ENCODE data around the gene PMPCA. TPM values are rescaled to one million over a fixed set of nuclear protein-coding genes. Genes with fewer than 3 reads are reported as not detected.

The PMPCA gene
- total RNA-seq, 3 donors from 2014 or later (not counting 1 experiment from before 2014, with no cell fraction given), result 78.3 to 84.8 (median 79.3) TPM

- no peak overlapping the region for H3K4me3 Mint-ChIP-seq
- Histone ChIP-seq H3K4me1 (ENCODE audit: control insufficient read depth, insufficient read depth, low read length) (no peaks in the 10 kb centered on the region), H3K27me3 (ENCODE audit: control insufficient read depth, insufficient read depth, low read length) (no peaks in the 10 kb centered on the region), H3K4me3 (ENCODE audit: low read length) (no peak overlapping the region), H3K9me3 (ENCODE audit: control insufficient read depth, insufficient read depth, low read length) (no peaks in the 10 kb centered on the region), H3K36me3 (ENCODE audit: control insufficient read depth, insufficient read depth, low read length) (peaks cover 82% of the 10 kb centered on the region), H3K27ac (ENCODE audit: low read length) (no peak overlapping the region)
- no peaks in the 10 kb centered on the region for H3K4me1 Mint-ChIP-seq
- no peaks in the 10 kb centered on the region for H3K9me3 Mint-ChIP-seq
- intact Hi-C loops (cut with micrococcal nuclease), result no loop called here
- TF ChIP-seq CTCF (IDR thresholded peaks at IDR 0.05), result no peak
- H3K36me3 Mint-ChIP-seq, result no peaks in the 10 kb centered on the region
- ATAC-seq, result peak in 2 of 3 donors; percentile 17 to 23
- H3K27me3 Mint-ChIP-seq (ENCODE audit: low read depth in 2 of 2), result no peaks in the 10 kb centered on the region
- no peak overlapping the region for H3K27ac Mint-ChIP-seq
- DNase-seq, result no peak
- 95% methylated on average over 43 of the region's 43 CpGs for WGBS (ENCODE audit: insufficient coverage)
Observed at GRCh38 chr9:136455043-136456002, 44.9 kb downstream of the PMPCA start.

GRCh38 chr9:136456258-136456657 is 45.8 kb downstream of the PMPCA start:
- H3K36me3 Mint-ChIP-seq, result no peaks in the 10 kb centered on the region
- no peaks in the 10 kb centered on the region for H3K9me3 Mint-ChIP-seq
- DNase-seq (no peak), ATAC-seq (no peak)
- intact Hi-C loops (cut with micrococcal nuclease), result no loop called here
- no peaks in the 10 kb centered on the region for H3K4me1 ChIP-seq (ENCODE audit: control insufficient read depth, insufficient read depth, low read length)
- H3K27me3 ChIP-seq (ENCODE audit: control insufficient read depth, insufficient read depth, low read length), result no peaks in the 10 kb centered on the region
- no peak overlapping the region for H3K4me3 Mint-ChIP-seq
- peaks cover 81% of the 10 kb centered on the region for H3K36me3 ChIP-seq (ENCODE audit: control insufficient read depth, insufficient read depth, low read length)
- no peak for TF ChIP-seq CTCF (IDR thresholded peaks at IDR 0.05)
- no peaks in the 10 kb centered on the region for H3K9me3 ChIP-seq (ENCODE audit: control insufficient read depth, insufficient read depth, low read length)
- no peaks in the 10 kb centered on the region for H3K4me1 Mint-ChIP-seq
- no peak overlapping the region for H3K27ac Mint-ChIP-seq
- WGBS (ENCODE audit: insufficient coverage), result 92% methylated on average over 9 of the region's 9 CpGs
- H3K4me3 ChIP-seq (ENCODE audit: low read length), result no peak overlapping the region
- no peak overlapping the region for H3K27ac ChIP-seq (ENCODE audit: low read length)
- no peaks in the 10 kb centered on the region for H3K27me3 Mint-ChIP-seq (ENCODE audit: low read depth in 2 of 2)

GRCh38 chr9:136457326-136457725 is 46.9 kb downstream of the PMPCA start:
- TF ChIP-seq CTCF (IDR thresholded peaks at IDR 0.05), result no peak
- H3K9me3 Mint-ChIP-seq, result no peaks in the 10 kb centered on the region
- H3K4me1 Mint-ChIP-seq, result no peaks in the 10 kb centered on the region
- WGBS (ENCODE audit: insufficient coverage), result 98% methylated on average over 24 of the region's 24 CpGs
- peaks cover 82% of the 10 kb centered on the region for H3K36me3 ChIP-seq (ENCODE audit: control insufficient read depth, insufficient read depth, low read length)
- no peaks in the 10 kb centered on the region for H3K4me1 ChIP-seq (ENCODE audit: control insufficient read depth, insufficient read depth, low read length)
- no peak overlapping the region for H3K27ac Mint-ChIP-seq
- H3K27ac ChIP-seq (ENCODE audit: low read length), result no peak overlapping the region
- no peak for ATAC-seq
- no peaks in the 10 kb centered on the region for H3K27me3 ChIP-seq (ENCODE audit: control insufficient read depth, insufficient read depth, low read length)
- H3K9me3 ChIP-seq (ENCODE audit: control insufficient read depth, insufficient read depth, low read length), result no peaks in the 10 kb centered on the region
- H3K4me3 ChIP-seq (ENCODE audit: low read length), result no peak overlapping the region
- H3K27me3 Mint-ChIP-seq (ENCODE audit: low read depth in 2 of 2), result no peaks in the 10 kb centered on the region
- no peak for DNase-seq
- intact Hi-C loops (cut with micrococcal nuclease), result no loop called here
- no peak overlapping the region for H3K4me3 Mint-ChIP-seq
- no peaks in the 10 kb centered on the region for H3K36me3 Mint-ChIP-seq

Measured in natural killer cell (primary cell).